Measurements from ENCODE around the gene FBXW12.
A peak's percentile ranks its signal among the peaks of the same experiment; 100 is the strongest.

FBXW12 gene

GRCh38 chr3:48435223-48435595 lies 63.2 kb downstream of the FBXW12 start:
- TF ChIP-seq CTCF (IDR thresholded peaks at IDR 0.05): no peak
- Histone ChIP-seq H3K4me1 (peaks cover 5 to 52% (median 39%) of the 10 kb centered on the region in 4 donors), H3K36me3 (peaks cover 0 to 15% (median 0%) of the 10 kb centered on the region in 3 donors), H3K4me3 (no peak overlapping the region), H3K27ac (peak overlapping the region; percentile 93 to 99), H3K27me3 (no peaks in the 10 kb centered on the region), H3K9me3 (no peaks in the 10 kb centered on the region)
- intact Hi-C loops (cut with DNase I; ENCODE audit: low total_unique reads): loop anchor here (10.0 kb wide), 2 partner anchors 130 to 200 kb away; partner anchors contain the start of gene NME6
- no peak for DNase-seq

GRCh38 chr3:48435774-48436476 lies 63.9 kb downstream of the FBXW12 start:
- H3K27me3 ChIP-seq: no peaks in the 10 kb centered on the region
- intact Hi-C loops (cut with DNase I; ENCODE audit: low total_unique reads): loop anchor here (2.0 to 10.0 kb wide), 4 partner anchors 35 to 201 kb away; partner anchors contain the start of gene NME6
- peaks cover 5 to 48% (median 35%) of the 10 kb centered on the region in 4 donors for H3K4me1 ChIP-seq
- H3K36me3 ChIP-seq: peaks cover 0 to 15% (median 0%) of the 10 kb centered on the region in 3 donors
- peak overlapping the region; percentile 93 to 99 for H3K27ac ChIP-seq
- peak; percentile 98 to 100 for TF ChIP-seq CTCF (IDR thresholded peaks at IDR 0.05)
- no peaks in the 10 kb centered on the region for H3K9me3 ChIP-seq
- peak; percentile 88 to 92 for DNase-seq
- no peak overlapping the region for H3K4me3 ChIP-seq

GRCh38 chr3:48436477-48436787 lies 64.4 kb downstream of the FBXW12 start:
- DNase-seq: no peak
- H3K27ac ChIP-seq: peak overlapping the region; percentile 93 to 99
- no peaks in the 10 kb centered on the region for H3K9me3 ChIP-seq
- peaks cover 5 to 50% (median 38%) of the 10 kb centered on the region in 4 donors for H3K4me1 ChIP-seq
- intact Hi-C loops (cut with DNase I; ENCODE audit: low total_unique reads): loop anchor here (2.0 to 10.0 kb wide), 4 partner anchors 36 to 202 kb away; partner anchors contain the start of gene NME6
- no peak overlapping the region for H3K4me3 ChIP-seq
- TF ChIP-seq CTCF (IDR thresholded peaks at IDR 0.05): no peak
- no peaks in the 10 kb centered on the region for H3K27me3 ChIP-seq
- H3K36me3 ChIP-seq: peaks cover 0 to 15% (median 0%) of the 10 kb centered on the region in 3 donors

- intact Hi-C loops (cut with DNase I; ENCODE audit: low total_unique reads): loop anchor here (2.0 to 10.0 kb wide), 4 partner anchors 36 to 202 kb away; partner anchors contain the start of gene NME6
- Histone ChIP-seq H3K36me3 (peaks cover 0 to 19% (median 3%) of the 10 kb centered on the region in 3 donors), H3K9me3 (no peaks in the 10 kb centered on the region), H3K27me3 (no peaks in the 10 kb centered on the region), H3K4me1 (peaks cover 5 to 54% (median 40%) of the 10 kb centered on the region in 4 donors), H3K27ac (no peak overlapping the region), H3K4me3 (no peak overlapping the region)
- DNase-seq: no peak
- TF ChIP-seq CTCF (IDR thresholded peaks at IDR 0.05): no peak
These were observed 64.8 kb downstream of the FBXW12 start for GRCh38 chr3:48436855-48437254.

- TF ChIP-seq CTCF (IDR thresholded peaks at IDR 0.05): no peak
- peaks cover 5 to 58% (median 37%) of the 10 kb centered on the region in 4 donors for H3K4me1 ChIP-seq
- H3K9me3 ChIP-seq: no peaks in the 10 kb centered on the region
- DNase-seq: no peak
- no peak overlapping the region for H3K4me3 ChIP-seq
- H3K36me3 ChIP-seq: peaks cover 0 to 24% (median 10%) of the 10 kb centered on the region in 3 donors
- H3K27me3 ChIP-seq: no peaks in the 10 kb centered on the region
- H3K27ac ChIP-seq: no peak overlapping the region
- intact Hi-C loops (cut with DNase I; ENCODE audit: low total_unique reads): loop anchor here (2.0 to 10.0 kb wide), 4 partner anchors 37 to 203 kb away; partner anchors contain the start of gene NME6
These were observed 65.8 kb downstream of the FBXW12 start for GRCh38 chr3:48437812-48438211.

Measured in tibial artery (tissue), 4 donors.